Measurements from ENCODE around the gene MSRB3.
"Not testable (repeated sequence)": the region's sequence is repeated elsewhere in the genome, so short reads cannot be mapped to it uniquely, and the experiment has no call there.

MSRB3 gene

DNA sequence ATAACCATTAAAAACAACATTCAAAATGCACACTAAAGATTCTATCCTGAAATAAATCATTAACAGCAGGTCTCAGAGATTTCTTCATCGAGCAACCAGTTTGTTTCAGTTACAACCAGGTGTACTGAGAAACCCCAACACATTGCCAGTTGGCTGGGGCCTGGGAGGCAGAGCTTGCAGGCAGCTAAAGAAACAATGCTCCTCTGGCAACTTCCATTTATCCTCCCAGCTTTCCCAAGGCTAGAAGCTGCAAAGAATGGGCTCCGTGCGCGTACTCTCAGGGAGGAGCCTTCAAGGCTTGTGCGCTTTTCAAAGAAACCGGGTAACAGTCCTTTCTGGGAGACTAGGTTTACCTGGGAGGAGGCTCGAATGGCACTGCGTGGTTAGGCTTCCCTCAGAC lies 181.6 kb downstream of the MSRB3 start:
- DNase-seq = no peak

DNA sequence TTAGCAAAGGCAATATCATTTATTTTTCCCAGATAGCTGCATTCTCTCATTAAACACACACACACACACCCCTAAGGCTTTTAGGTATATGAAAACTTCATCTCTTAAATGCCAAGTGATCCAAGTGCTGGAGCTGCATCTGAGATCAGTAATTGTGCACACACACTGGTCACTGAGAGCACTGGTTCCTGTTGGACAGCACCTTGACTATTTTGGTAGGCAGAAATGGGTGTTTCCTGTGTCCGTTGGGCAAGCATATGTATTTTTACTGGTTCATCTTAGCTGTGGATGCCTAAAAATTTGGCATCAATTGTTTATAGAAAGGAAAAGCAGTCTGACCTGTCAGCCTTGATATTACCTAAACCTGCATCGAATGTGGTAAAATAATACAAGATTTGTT lies 182.5 kb downstream of the MSRB3 start:
- no peak for DNase-seq

DNA sequence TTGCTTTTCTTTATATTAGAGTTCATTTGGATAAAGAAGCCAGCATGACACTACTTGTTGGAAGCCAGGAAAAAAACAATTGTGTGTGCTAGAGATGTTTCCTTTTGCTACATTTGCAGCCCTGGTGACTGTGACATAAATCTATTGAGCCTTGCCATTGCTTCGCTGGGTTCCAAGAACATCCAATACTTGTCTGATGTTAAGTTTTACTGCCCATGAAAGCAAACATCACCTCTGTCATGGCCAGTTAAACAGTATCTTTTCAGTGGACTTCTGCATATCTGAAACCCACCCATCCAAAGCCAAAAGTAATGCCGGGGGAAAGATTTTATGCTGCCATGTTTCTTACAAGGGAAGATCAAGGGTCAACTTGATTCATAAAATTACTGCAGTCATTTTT lies 184.0 kb downstream of the MSRB3 start:
- no peak for DNase-seq

DNA sequence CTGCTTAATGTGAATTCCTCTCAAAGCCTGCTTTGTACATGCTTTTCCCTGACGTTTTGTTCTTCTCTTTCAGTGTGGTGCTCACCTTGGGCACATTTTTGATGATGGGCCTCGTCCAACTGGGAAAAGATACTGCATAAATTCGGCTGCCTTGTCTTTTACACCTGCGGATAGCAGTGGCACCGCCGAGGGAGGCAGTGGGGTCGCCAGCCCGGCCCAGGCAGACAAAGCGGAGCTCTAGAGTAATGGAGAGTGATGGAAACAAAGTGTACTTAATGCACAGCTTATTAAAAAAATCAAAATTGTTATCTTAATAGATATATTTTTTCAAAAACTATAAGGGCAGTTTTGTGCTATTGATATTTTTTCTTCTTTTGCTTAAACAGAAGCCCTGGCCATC lies 184.6 kb downstream of the MSRB3 start:
- no peak for DNase-seq

DNA sequence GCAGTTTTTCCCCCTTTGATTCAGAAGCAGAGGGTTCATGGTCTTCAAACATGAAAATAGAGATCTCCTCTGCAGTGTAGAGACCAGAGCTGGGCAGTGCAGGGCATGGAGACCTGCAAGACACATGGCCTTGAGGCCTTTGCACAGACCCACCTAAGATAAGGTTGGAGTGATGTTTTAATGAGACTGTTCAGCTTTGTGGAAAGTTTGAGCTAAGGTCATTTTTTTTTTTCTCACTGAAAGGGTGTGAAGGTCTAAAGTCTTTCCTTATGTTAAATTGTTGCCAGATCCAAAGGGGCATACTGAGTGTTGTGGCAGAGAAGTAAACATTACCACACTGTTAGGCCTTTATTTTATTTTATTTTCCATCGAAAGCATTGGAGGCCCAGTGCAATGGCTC lies 185.1 kb downstream of the MSRB3 start:
- DNase-seq = no peak

DNA sequence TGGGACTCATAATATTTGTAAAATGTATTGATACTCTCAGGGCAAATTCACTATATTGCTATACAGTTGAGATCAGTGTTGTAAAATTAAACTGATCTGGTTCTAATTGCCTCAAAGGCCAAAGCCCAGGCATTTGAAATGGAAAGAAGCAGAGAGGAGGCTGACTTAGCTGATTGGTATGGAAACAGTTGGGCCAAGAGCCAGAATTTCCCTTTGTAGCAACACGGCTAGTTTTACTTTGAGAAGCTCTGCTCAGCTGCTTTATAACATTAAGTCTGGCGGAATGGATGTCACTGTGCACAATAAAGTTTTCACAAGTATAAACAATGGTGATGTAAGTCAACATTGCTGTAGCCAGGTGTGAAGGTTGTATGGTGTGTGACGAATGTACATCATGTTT lies 186.4 kb downstream of the MSRB3 start:
- DNase-seq = no peak

DNA sequence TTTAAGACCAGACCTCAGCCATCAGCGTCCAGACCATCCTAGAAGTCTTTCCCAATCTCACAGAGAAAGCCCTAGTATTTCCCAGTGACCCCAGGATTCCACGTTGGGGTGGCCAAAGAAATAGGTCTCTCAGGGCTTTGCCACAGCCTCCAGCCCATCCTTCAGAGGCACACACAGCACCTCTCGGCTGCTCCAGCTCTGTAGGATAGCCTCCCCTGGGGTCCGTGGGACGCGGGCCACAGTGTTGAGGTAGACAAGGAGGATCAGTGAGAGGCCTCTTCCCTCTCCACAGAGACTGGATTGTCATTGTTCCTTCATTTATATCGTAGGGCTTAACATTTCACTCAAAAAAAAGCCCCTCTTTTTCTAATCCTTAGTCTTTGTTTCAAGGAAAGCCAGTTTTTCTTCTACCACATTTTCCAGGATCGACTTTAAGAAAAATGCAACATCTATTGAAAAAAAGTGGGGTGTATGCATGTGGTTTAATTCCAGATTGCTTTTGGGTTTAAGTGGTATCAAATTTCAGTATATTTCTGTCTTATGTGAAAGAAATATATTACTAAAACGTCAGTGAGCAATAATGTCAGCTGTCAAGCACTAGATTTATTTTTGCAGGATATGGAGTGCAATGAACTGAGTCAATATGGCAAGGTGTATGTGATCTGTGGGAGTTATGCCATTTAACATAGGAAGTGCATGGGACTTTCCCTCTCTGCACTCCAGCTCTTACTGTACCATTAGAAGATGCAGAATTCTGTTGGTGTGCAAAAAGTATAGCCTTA lies 187.5 kb downstream of the MSRB3 start:
- no peak for DNase-seq

DNA sequence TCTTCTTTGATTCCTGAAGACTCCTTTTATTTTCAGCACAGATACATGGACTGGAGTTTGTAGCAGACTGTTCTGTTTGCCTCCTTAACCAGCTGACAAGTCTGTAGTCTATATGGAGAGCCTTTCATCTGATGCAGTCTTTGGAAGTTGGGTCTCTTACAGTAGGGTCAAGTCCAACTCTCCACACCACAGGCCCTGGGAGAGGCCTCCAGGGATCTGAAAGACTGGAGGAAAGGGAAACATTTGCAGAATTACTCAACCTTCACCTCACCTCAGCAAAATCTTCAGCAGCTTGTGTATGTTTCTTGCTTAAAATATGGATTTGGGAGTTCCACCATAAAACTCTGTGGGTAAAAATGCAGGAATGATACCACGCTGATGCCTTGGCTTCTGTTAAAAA lies 188.4 kb downstream of the MSRB3 start:
- no peak for DNase-seq

DNA sequence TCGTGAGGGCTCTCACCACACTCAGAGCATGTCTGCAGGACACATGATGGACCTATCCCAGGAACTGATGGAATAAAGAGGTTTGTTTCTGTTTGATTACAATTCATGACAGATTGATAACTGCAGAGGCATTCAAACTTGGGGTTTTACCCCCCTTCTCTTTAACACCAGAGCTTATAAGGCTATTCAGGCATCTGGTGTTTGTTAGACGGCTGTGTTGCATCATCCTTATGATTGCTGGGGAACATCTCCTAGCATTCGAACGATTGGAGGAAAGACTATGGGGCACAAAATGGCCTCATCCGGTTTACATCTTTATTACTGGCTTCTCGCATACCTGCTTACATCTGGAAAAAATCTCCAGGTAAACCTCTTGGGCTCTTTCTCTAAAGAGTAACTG lies 191.8 kb downstream of the MSRB3 start:
- no peak for DNase-seq

DNA sequence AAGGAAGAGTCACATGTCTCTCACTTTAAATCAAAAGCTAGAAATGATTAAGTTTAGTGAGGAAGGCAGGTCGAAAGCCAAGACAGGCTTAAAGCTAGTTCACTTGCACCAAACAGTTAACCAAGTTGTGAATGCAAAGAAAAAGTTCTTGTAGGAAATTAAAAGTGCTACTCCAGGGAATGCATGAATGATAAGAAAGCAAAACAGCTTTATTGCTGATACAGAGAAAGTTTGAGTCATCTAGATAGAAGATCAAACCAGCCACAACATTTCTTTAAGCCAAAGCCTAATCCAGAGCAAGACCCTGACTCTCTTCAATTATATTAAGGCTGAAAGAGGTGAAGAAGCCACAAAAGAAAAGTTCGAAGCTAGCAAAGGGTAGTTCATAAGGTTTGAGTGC lies 193.6 kb downstream of the MSRB3 start:
- no peak for DNase-seq

DNA sequence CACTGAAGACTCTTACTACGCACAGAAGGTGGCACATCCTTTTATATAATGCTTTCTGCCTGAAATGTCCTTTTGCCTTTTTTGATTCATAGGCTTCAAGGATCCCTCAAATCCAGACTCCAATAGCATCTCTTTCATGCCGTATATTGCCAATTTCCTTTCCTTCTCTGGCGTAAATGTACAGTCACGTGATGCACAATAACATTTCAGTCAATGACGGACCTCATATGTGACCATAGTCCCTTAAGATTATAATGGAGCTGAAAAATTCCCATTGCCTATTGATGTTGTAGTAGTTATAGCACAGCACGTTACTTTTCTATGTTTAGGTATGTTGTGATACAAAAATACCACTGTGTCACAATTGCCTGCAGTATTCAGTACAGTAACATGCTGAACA lies 196.3 kb downstream of the MSRB3 start:
- DNase-seq = no peak

DNA sequence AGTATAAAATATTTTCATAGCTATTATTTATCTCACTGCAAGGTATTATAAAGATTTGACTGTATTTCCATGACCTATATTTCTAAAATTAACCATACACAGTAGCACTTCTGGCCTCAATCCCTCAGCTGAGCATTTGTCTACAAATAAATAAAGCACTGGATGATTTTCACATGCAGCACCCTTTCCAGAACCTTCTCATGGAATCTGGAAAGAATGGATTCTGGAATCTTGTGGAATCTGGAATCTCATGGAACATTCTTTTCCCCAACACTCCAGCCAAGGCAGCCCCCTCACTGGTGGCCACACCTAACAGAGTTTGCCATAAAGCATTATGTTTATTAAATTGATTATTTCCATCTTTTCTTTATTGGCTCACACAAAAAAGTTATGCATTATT lies 199.2 kb downstream of the MSRB3 start:
- DNase-seq = no peak

DNA sequence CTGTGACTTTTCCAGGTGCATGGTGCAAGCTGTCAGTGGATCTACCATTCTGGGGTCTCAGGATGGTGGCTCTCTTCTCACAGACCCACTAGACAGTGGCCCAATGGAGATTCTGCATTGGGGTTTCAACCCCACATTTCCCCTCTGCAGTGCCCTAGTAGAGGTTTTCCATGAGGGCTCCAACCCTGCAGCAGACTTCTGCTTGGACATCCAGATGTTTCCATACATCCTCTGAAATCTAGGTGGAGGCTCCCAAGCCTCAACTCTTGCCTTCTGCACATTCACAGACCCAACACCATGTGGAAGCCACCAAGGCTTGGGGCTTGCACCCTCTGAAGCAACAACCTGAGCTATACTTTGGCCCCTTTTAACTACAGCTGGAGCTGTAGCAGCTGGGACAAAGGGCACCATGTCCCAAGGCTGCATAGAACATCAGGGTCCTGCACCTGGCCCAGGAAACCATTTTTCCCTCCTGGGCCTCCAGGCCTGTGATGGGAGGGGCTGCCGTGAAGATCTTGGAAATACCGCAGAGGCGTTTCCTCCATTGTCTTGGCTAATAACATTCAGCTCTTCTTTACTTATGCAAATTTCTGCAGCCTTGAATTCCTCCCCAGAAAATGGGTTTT lies 205.5 kb downstream of the MSRB3 start:
- DNase-seq = not testable (repeated sequence)

DNA sequence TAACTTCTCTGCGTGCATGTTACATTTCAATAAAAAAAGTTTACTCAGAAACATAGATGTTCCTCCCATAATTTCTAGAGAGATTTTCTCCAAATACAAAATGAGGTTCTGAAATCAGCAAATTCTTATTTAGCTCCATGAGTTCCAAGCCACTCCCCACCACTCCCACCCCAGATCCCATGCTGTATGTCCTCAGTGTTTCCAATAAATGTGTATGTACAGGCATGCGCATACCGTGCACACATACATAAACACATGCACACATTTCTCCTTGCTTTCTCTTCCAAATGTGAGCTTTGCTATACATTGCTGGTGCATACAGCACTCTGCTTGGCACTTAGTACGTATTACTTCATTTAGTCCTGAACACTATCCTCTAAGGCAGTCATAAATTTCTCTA lies 209.7 kb downstream of the MSRB3 start:
- DNase-seq = no peak

DNA sequence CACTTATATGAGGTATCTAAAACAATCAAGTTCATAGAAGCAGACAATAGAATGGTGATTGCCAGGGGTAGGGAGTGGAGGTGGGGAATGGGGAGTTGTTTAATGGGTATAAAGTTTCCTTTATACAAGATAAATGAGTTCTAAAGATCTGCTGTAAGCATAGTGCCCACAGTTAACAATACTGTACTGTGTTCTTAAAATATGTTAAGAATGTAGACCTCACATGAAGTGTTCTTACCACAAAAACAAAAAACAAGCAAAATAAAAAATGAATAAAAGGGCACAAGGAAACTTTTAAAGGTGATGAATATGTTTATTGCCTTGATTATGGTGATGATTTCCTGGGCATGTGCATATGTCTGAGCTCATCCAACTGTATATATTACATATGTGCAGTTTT lies 211.8 kb downstream of the MSRB3 start:
- DNase-seq = no peak

DNA sequence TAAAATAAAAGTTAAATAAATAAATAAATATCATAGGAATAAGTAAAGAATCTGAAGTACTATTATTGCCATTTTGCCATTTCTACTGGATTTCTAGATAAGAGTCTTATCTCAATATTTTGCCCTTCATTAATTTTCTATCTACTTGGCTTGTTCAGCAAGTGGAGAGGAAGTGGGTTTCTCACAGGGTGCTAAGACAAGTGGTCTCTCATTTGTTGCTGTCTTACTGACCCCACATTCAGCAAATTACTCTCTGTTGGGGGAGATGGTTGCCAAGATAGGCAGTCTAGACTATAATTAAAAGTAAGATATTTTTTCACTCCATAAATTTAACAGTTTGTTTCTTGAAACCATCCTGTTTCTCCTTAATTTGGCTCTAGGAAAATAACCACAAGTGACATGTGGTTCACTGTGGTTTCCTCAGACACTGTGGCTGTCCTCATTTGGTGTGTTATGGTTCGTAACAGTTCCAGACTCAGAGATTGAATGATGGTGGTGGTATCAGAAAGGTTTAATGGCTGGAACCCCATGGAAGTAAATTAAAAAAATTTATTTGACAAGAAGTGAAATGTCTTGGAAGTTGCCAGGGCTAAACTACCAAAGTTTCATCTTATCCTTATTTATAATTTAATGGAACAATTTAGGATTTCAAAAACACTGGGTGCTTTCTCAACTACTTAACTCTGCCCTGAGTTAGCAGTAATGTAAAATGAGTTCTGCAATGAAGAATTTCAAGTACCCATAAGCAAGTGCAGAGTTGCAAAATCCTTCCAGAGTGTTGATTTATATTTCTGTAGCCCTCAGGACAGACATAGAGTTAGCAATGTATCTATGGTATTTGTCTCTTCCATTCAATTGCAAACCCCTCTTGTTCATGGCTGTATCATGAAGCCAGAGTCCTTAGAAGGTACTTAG lies 214.8 kb downstream of the MSRB3 start:
- DNase-seq = no peak

DNA sequence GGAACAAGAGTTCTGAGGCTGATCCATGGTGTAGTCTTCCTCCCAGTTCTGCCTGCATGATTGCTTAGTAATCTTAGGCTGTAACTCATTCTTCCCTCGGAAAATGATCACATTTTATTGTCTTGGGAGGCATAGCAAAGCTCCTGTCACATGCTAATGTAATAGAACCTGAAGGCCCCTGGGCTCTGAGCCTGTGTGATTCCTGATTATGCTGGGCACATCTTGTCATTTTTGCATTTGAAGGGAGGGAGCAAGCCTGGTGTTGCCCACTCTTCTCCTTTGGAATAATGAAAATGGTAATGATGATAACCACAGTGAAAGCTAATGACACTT lies 215.4 kb downstream of the MSRB3 start:
- no peak for DNase-seq

DNA sequence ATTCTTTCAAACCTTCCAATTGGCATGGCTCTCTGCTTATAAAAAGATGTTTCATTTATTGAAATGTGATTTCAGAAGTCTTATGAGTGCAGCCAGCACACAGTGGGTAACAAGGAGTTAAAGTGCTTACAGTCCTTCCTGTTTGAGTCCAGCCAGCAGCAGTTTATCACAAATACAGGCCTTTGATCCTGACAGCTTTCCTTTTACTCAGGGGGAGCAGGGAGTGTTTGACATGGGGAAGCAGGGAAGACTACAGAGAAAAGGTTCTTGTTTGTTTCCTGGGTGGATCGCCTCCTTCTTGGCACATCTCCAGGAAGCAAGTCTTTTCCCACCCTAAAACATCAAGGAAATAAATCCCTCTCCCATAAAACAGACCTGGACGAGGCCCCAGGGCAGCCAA lies 216.1 kb downstream of the MSRB3 start:
- no peak for DNase-seq

DNA sequence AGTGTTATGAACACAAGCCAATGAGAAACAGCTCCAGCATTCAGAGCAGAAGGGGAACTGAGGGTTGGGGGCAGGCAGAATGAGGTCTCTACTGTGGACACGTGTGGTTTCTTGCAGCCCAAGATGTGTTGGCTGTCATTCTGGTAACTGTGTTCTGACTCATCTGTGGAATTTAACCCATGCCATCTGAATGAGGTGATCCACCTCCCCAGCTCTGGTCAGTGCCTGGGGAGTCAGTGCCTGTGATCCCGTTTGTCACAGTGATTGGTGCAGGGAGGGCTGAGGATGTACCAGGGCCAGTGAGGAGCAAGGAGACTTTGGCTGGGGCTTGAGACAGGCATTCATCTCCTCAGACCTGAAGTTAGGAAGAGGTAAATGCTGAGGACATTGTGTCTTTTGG lies 216.8 kb downstream of the MSRB3 start:
- no peak for DNase-seq

DNA sequence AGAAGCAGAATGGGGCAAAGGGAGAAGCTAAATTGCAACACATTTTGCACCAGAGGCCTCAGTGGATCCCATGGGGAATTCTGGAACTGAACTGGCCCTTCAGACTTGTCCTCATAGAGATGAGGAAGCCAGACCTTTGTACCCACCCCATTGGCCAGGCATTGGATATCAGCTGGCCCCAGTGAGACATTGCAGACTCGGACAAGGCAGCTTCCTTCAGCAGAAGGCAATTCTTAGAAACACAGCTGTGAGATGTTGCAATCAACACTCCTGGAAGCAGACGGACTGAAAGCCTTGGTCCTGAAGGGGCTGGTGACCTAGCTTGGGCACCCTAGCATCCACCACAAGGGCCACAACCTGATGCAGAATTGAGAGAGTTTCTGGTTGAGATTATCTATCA lies 218.1 kb downstream of the MSRB3 start:
- no peak for DNase-seq

DNA sequence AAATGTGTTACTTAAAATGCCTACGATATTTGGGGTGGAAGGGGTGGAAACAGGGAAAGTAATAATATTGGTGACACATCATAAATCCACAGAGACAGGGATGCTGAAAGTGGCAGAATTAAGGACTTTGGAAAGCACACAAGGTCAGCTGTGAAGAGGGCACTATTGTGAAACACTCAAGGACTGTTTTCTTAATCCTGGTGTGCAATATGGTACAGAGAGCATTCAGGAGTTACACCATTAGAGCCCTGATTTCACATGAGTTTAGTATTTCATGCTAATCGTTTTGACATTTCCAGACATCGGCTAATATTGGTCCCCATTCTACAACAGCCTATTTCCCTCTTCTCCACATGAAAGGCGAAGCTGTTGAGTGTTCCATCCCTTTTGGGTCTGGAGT lies 219.2 kb downstream of the MSRB3 start:
- no peak for DNase-seq

DNA sequence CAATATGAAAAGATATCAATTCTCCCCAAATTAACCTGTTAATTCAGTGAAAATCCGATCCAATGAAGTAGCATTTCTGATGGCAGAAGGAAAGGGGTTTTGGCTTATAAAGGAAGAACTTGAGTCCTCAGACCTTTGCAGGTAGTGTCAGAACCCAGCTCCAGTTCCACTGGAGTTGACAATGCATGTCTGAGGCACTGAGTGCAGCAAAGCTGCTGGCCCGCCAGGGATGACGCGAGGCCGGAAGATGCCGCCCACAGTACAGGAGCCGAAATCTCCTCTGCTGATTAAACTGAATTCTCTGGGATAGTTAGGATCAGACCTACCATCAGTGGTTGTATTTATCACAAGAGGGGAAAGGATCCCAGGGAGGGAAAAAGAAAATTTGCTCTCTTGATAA lies 220.7 kb downstream of the MSRB3 start:
- no peak for DNase-seq

DNA sequence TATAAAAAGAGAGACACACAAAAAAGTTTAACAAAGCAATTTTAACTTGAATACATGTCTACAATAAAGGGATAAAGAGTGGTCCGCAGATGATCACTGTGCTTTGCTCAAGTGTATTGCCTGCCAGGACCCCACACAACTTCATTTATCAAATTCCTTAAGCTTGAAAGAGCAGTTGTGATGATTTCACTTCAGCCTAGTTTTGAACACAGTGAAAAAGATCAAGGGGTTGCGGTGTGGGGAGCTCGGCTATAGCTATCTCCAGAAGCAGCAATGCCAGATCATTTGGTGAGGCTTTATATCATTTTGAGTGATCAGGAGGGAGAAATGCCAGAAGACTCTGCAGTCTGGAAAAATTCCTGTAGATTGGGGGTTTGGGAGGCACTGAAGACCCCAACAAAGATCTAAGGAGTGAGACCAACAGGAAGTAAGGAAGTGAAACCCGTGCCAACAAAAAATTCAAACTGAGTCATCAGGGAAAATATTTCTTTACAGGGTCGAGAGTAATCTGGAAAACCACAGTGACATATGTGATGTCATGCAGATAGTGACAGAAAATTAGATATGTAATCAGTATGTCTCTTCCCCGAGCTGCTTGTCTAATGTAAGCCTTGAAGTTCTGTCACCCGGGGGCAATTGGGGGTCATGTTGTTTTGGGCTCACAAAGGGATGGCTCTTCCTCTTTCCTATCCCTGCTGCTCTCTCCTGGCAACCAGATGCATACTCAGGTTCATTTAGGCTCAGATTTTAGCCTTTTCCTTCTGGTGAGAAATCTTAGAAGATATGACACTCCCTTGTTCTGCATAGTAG lies 221.8 kb downstream of the MSRB3 start:
- no peak for DNase-seq

Data from DMS79 treated with DMSO at 0.1 percent for 48 hours (cell line).